Smooth muscle cell (in vitro differentiated cells): Measurements from ENCODE around the gene GNB2. TPM values are rescaled to one million over a fixed set of nuclear protein-coding genes. Genes with fewer than 3 reads are reported as not detected.

ENCODE experiments used
- DNase-seq: peaks from one replicate; lab custom pipeline; 2025; ENCODE audit not compliant: unreplicated experiment; lab: John Stamatoyannopoulos, UW
- H2AFZ ChIP-seq: fragments of 200-600 bp; sonication (generic); 2 replicates; pipeline ENCODE4 v1.6.0; 2016; ENCODE audit warnings: antibody characterized with exemption, low read depth, mild to moderate bottlenecking
- H3F3A ChIP-seq: fragments of 200-600 bp; sonication (generic); 2 replicates; pipeline ENCODE4 v1.6.0; 2017; ENCODE audit warnings: antibody characterized with exemption, low read depth
- H3K27ac ChIP-seq: fragments of 200-600 bp; sonication (generic); 2 replicates; pipeline ENCODE4 v1.5.1; 2016; ENCODE audit warnings: low read depth, mild to moderate bottlenecking
- H3K27me3 ChIP-seq: fragments of 200-600 bp; sonication (generic); 2 replicates; pipeline ENCODE4 v1.6.1; 2016; ENCODE audit warnings: low read depth, mild to moderate bottlenecking
- H3K36me3 ChIP-seq: fragments of 200-600 bp; sonication (generic); 2 replicates; pipeline ENCODE4 v1.5.1; 2016; ENCODE audit warnings: low read depth
- H3K4me1 ChIP-seq: fragments of 200-600 bp; sonication (generic); 2 replicates; pipeline ENCODE4 v1.5.1; 2016; ENCODE audit warnings: low read depth
- H3K4me2 ChIP-seq: fragments of 200-600 bp; sonication (generic); 2 replicates; pipeline ENCODE4 v1.6.0; 2016; ENCODE audit warnings: mild to moderate bottlenecking
- H3K4me3 ChIP-seq: fragments of 200-600 bp; sonication (generic); 2 replicates; pipeline ENCODE4 v1.5.1; 2016; ENCODE audit warnings: mild to moderate bottlenecking
- H3K79me2 ChIP-seq: fragments of 200-600 bp; sonication (generic); 2 replicates; pipeline ENCODE4 v1.6.0; 2016; ENCODE audit warnings: low read depth, mild to moderate bottlenecking
- H3K9ac ChIP-seq: fragments of 200-600 bp; sonication (generic); 2 replicates; pipeline ENCODE4 v1.6.0; 2016; ENCODE audit warnings: low read depth
- H3K9me3 ChIP-seq: fragments of 200-600 bp; sonication (generic); replicated peaks from 2 replicates; pipeline ENCODE4 v1.5.1; 2016; ENCODE audit warnings: low read depth
- H4K20me1 ChIP-seq: fragments of 200-600 bp; sonication (generic); 2 replicates; pipeline ENCODE4 v1.6.0; 2016; ENCODE audit warnings: low read depth
- WGBS: methylation state at CpG from one replicate; pipeline ENCODE4 v1.1.7; 2016; ENCODE audit warnings: low lambda C conversion rate; 5-methylcytosine and 5-hydroxymethylcytosine counted together
- polyA plus RNA-seq: library from polyadenylated mRNA; unstranded; fragments of >200 nt; fragmentation: Nextera tagmentation; extraction: Ambion mirVana; gene quantifications from 2 replicates; pipeline ENCODE4 v1.2.1, GENCODE V29; 2016
- total RNA-seq: library from RNA; depleted of rRNA; stranded (reverse); fragments of >200 nt; gene quantifications from 2 replicates; pipeline ENCODE4 v1.2.3, GENCODE V29; 2014
- TF ChIP-seq, protein P1 (sequence below): fragments of 200-600 bp; sonication (generic); IDR thresholded peaks from 2 replicates; pipeline ENCODE4 v1.5.1; 2017; ENCODE audit warnings: borderline replicate concordance, mild to moderate bottlenecking, antibody characterized with exemption; ENCODE audit not compliant: insufficient read depth, poor library complexity, severe bottlenecking

GNB2 gene
- total and polyA plus RNA-seq, 2 experiments from 2014 or later = 90.7 to 219 TPM

DNA sequence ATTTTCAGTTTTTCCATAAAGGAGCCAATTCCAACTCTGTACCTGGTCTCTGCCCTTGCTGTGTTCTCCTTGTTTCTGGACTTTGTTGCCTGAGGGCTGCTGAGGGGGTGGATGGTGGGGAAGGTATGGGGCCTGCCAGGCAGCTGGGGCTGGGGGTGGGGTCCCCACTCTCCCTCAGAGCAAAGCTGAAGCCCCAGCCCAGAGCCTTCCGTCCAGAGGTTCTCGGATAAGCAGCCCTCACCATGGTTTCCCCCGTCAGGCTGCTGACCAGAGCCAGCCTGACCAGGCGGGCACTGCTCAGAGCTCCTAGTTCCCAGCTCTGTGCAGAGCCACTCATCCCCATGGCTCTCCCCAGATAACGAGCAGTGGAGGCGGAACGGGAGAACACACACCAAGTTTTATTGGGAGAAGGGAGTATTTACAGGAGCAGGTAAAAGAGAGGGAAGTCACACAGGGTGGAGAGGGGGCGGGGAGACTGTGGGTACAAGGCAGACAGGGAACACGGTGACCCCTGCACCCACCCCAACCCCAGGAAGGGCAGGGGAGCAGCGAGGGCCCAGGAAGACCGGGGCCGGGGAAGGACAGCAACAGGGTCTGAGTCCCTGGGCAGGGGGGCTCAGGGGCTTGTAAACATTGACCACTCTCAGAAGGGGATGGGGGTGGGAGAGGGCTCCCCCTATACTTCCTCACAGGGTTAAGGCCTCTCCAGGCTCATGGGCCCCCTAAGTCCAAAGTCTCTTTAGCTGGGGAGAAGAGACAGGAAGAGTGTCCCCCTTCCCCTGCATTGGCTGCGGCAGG is 5.8 kb downstream of the GNB2 start:
- Histone ChIP-seq H4K20me1 (peaks cover 85% of the 10 kb centered on the region), H3K4me2 (no peak overlapping the region), H2AFZ (no peak overlapping the region), H3K9me3 (no peaks in the 10 kb centered on the region), H3K4me1 (no peaks in the 10 kb centered on the region), H3K27ac (no peak overlapping the region), H3K36me3 (no peaks in the 10 kb centered on the region), H3F3A (peaks cover 7% of the 10 kb centered on the region), H3K4me3 (no peak overlapping the region), H3K27me3 (no peaks in the 10 kb centered on the region), H3K9ac (no peak overlapping the region), H3K79me2 (peaks cover 25% of the 10 kb centered on the region)
- 80% methylated on average over 11 of the region's 13 CpGs for WGBS
- no peak for DNase-seq
- TF ChIP-seq, protein P1, sequence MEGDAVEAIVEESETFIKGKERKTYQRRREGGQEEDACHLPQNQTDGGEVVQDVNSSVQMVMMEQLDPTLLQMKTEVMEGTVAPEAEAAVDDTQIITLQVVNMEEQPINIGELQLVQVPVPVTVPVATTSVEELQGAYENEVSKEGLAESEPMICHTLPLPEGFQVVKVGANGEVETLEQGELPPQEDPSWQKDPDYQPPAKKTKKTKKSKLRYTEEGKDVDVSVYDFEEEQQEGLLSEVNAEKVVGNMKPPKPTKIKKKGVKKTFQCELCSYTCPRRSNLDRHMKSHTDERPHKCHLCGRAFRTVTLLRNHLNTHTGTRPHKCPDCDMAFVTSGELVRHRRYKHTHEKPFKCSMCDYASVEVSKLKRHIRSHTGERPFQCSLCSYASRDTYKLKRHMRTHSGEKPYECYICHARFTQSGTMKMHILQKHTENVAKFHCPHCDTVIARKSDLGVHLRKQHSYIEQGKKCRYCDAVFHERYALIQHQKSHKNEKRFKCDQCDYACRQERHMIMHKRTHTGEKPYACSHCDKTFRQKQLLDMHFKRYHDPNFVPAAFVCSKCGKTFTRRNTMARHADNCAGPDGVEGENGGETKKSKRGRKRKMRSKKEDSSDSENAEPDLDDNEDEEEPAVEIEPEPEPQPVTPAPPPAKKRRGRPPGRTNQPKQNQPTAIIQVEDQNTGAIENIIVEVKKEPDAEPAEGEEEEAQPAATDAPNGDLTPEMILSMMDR = no peak

DNA sequence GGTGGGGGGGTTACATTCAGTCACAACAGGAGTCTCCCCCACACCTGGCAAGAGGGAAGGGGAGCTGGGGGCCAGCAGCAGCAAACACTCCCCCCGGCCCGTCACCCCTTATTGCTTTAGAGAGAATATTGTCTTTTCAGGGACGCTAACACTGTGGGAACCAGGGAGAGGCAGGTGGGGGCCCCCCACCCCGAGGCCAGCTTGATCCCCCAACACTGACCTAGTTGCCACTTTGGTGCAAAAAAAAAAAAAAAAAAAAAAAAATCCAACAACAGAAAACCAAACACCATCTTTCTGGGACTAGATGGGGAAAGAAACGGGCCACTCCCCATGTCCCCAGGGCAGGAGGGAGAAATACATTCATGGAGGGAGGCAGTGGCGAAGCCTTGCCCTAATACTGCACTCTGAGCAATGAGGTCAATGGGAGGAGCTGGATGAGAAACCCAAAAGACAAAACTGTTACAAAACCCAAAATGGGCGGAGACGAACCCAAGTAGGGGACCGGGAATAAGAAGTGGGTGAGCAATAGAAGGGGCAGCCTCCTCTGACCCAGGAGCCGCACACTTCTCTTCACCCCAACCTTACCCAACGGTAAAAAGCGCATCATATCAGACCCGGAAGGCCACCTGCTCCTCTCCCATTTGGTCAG is 6.5 kb downstream of the GNB2 start:
- Histone ChIP-seq H3K9me3 (no peaks in the 10 kb centered on the region), H3F3A (peaks cover 7% of the 10 kb centered on the region), H3K27me3 (no peaks in the 10 kb centered on the region), H4K20me1 (peaks cover 78% of the 10 kb centered on the region), H3K4me3 (no peak overlapping the region), H3K36me3 (no peaks in the 10 kb centered on the region), H3K4me2 (no peak overlapping the region), H2AFZ (no peak overlapping the region), H3K79me2 (peaks cover 19% of the 10 kb centered on the region), H3K9ac (no peak overlapping the region), H3K27ac (no peak overlapping the region), H3K4me1 (no peaks in the 10 kb centered on the region)
- WGBS = 91% methylated on average over 13 of the region's 13 CpGs
- DNase-seq = no peak
- TF ChIP-seq, protein P1 = no peak

DNA sequence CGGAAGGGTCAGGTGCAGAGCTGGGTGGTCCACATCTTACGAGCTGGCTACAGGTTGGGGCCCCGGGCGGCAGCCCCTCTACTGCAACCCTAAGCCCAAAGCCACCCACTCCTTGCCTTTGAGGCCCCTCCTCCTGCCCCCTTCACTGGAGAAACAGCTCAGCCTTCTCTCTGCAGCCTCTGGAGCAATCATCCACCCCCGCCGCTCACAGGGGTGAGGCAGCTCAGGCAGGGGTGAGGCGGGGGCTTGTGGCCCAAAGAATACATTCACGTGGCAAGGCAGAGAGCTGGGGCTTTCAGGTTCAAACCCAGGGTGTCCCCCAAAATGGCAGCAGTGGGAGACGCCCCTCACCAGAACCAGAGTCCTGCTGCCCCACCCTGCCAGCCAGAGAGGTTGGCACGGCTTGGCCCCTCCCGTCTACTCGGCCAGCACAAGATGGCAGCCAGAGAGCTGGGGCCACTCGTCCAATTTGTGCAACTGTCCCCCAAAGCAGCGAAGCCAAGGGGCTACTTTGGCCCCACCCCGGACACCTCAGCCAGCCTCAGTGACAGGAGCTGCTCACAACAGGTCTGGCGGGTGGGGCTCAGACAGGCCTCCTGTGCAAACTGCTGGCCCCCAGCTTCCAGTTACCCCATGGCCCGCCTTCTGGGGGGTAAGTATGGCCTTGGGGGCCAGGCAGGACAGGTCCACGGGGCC is 7.2 kb downstream of the GNB2 start:
- peaks cover 13% of the 10 kb centered on the region for H3K79me2 ChIP-seq
- H3K9me3 ChIP-seq = no peaks in the 10 kb centered on the region
- TF ChIP-seq, protein P1 = no peak
- peaks cover 7% of the 10 kb centered on the region for H3F3A ChIP-seq
- H2AFZ ChIP-seq = no peak overlapping the region
- no peak overlapping the region for H3K9ac ChIP-seq
- H3K27ac ChIP-seq = no peak overlapping the region
- WGBS = 92% methylated on average over 18 of the region's 18 CpGs
- peaks cover 72% of the 10 kb centered on the region for H4K20me1 ChIP-seq
- DNase-seq = no peak
- no peaks in the 10 kb centered on the region for H3K4me1 ChIP-seq
- no peak overlapping the region for H3K4me3 ChIP-seq
- H3K4me2 ChIP-seq = no peak overlapping the region
- H3K27me3 ChIP-seq = no peaks in the 10 kb centered on the region
- H3K36me3 ChIP-seq = no peaks in the 10 kb centered on the region
